Naive thymus-derived CD4-positive, alpha-beta T cell (primary cell): ENCODE measurements around the gene PLPP4. TPM values are rescaled to one million over a fixed set of nuclear protein-coding genes. Genes with fewer than 3 reads are reported as not detected.

Experiments
- ATAC-seq: fragments of 150-1000 bp; cut with Tn5 transposase; 2 replicates; pipeline ENCODE4 v1.10.0; 2021; ENCODE audit warnings: mild to moderate bottlenecking, moderate library complexity
- CTCF ChIA-PET: fragments of 350-600 bp; sonication (Branson Sonifier 250); formaldehyde crosslinking; loops from one replicate; lab custom pipeline; 2021; ENCODE audit warnings: antibody characterized with exemption; lab: Charles Lee
- POLR2A ChIA-PET: fragments of 350-600 bp; sonication (Branson Sonifier 250); formaldehyde crosslinking; loops from one replicate; lab custom pipeline; 2021; ENCODE audit warnings: antibody characterized with exemption, inconsistent platforms; lab: Charles Lee
- DNase-seq, 9 donors: peaks; one replicate each; pipeline versions ENCODE4 v3.0.0 to v3.0.0-alpha.2; 2020 to 2022; ENCODE audit warnings: mixed read lengths in 1 of 9
- H3K27ac ChIP-seq: one replicate; pipeline ENCODE4 v1.7.0; 2013; ENCODE audit warnings: mild to moderate bottlenecking, low read depth, low read length, moderate library complexity
- H3K27me3 ChIP-seq, 2 donors: one replicate each; pipeline ENCODE4 v1.7.0; 2013; ENCODE audit warnings: low read length in 2 of 2, mild to moderate bottlenecking in 2 of 2, moderate library complexity in 2 of 2; ENCODE audit not compliant: control insufficient read depth in 2 of 2, insufficient read depth in 2 of 2
- H3K36me3 ChIP-seq, 3 experiments: 1 replicate in 2 of 3; 2 replicates in 1 of 3; pipeline ENCODE4 v1.7.0; 2013; ENCODE audit warnings: low read length in 3 of 3, mild to moderate bottlenecking in 3 of 3, moderate library complexity in 1 of 3; ENCODE audit not compliant: insufficient read depth in 3 of 3, control insufficient read depth in 2 of 3
- H3K4me1 ChIP-seq, 2 donors: one replicate each; pipeline ENCODE4 v1.7.0; 2013; ENCODE audit warnings: low read length in 2 of 2, mild to moderate bottlenecking in 2 of 2, moderate library complexity in 1 of 2; ENCODE audit not compliant: control insufficient read depth in 2 of 2, insufficient read depth in 2 of 2
- H3K4me3 ChIP-seq: 2 replicates; pipeline ENCODE4 v1.7.0; 2013; ENCODE audit warnings: mild to moderate bottlenecking, low read length
- H3K9me3 ChIP-seq, 3 experiments: 1 replicate in 2 of 3; 2 replicates in 1 of 3; pipeline ENCODE4 v1.7.0; 2013; ENCODE audit warnings: low read length in 3 of 3; ENCODE audit not compliant: control insufficient read depth in 2 of 3
- H3K27ac Mint-ChIP-seq, 9 donors: one replicate each; pipeline ENCODE4 v1.8.0; 2020 to 2022; ENCODE audit warnings: mixed read lengths in 9 of 9, mild to moderate bottlenecking in 8 of 9, moderate library complexity in 5 of 9, inconsistent platforms in 2 of 9
- H3K27me3 Mint-ChIP-seq, 5 donors: one replicate each; pipeline ENCODE4 v1.8.0; 2021 to 2022; ENCODE audit warnings: mixed read lengths in 5 of 5, mild to moderate bottlenecking in 1 of 5
- H3K36me3 Mint-ChIP-seq, 5 donors: one replicate each; pipeline ENCODE4 v1.8.0; 2020 to 2022; ENCODE audit warnings: mixed read lengths in 5 of 5, mild to moderate bottlenecking in 3 of 5, inconsistent platforms in 1 of 5
- H3K4me1 Mint-ChIP-seq, 7 donors: one replicate each; pipeline ENCODE4 v1.8.0; 2020 to 2022; ENCODE audit warnings: mixed read lengths in 7 of 7, mild to moderate bottlenecking in 3 of 7, inconsistent platforms in 1 of 7
- H3K4me3 Mint-ChIP-seq, 10 donors: one replicate each; pipeline ENCODE4 v1.8.0; 2020 to 2022; ENCODE audit warnings: mild to moderate bottlenecking in 10 of 10, mixed read lengths in 10 of 10, moderate library complexity in 6 of 10, inconsistent platforms in 2 of 10
- H3K9me3 Mint-ChIP-seq, 11 donors: one replicate each; pipeline ENCODE4 v1.8.0; 2020 to 2022; ENCODE audit warnings: mixed read lengths in 11 of 11, mild to moderate bottlenecking in 4 of 11, inconsistent platforms in 1 of 11, moderate library complexity in 1 of 11
- intact Hi-C, 2 donors: fragments of 100-400 bp; cut with micrococcal nuclease; formaldehyde crosslinking; loops; one replicate each; pipeline ENCODE4 v1.15.1; 2023
- polyA plus RNA-seq, 2 donors: library from polyadenylated mRNA; unstranded; fragments of 300-500 nt; fragmentation: Illumina TruSeq; gene quantifications; one replicate each; pipeline ENCODE4 v1.2.3, GENCODE V29; 2021
- total RNA-seq, 6 experiments: library from RNA in 5 of 6; stranded (reverse) in 5 of 6; gene quantifications; 1 replicate in 5 of 6; 2 replicates in 1 of 6; pipeline ENCODE4 v1.2.3 and lab custom pipeline; 2021 to 2026

PLPP4 gene
- total and polyA plus RNA-seq, 7 experiments from 2014 or later: not detected

GRCh38 chr10:120511165-120511564, 54.1 kb downstream of the PLPP4 start:
- peaks cover 0 to 16% (median 4%) of the 10 kb centered on the region in 11 donors for H3K9me3 Mint-ChIP-seq
- no peak overlapping the region for H3K27ac Mint-ChIP-seq
- H3K36me3 Mint-ChIP-seq: no peaks in the 10 kb centered on the region
- Histone ChIP-seq H3K27me3 (no peaks in the 10 kb centered on the region), H3K4me1 (no peaks in the 10 kb centered on the region), H3K4me3 (no peak overlapping the region), H3K27ac (no peak overlapping the region), H3K36me3 (no peaks in the 10 kb centered on the region), H3K9me3 (no peaks in the 10 kb centered on the region)
- ChIA-PET POLR2A (no interaction called here), CTCF (no interaction called here)
- no peak for ATAC-seq
- no peaks in the 10 kb centered on the region for H3K4me1 Mint-ChIP-seq
- DNase-seq: no peak
- intact Hi-C loops: no loop called here
- peaks cover 0 to 7% (median 0%) of the 10 kb centered on the region in 5 donors for H3K27me3 Mint-ChIP-seq
- H3K4me3 Mint-ChIP-seq: no peak overlapping the region

- Mint-ChIP-seq H3K9me3 (peaks cover 0 to 16% (median 0%) of the 10 kb centered on the region in 11 donors), H3K4me1 (no peaks in the 10 kb centered on the region), H3K27me3 (peaks cover 0 to 7% (median 0%) of the 10 kb centered on the region in 5 donors), H3K4me3 (no peak overlapping the region), H3K36me3 (no peaks in the 10 kb centered on the region), H3K27ac (no peak overlapping the region)
- POLR2A ChIA-PET: no interaction called here
- no peak overlapping the region for H3K4me3 ChIP-seq
- no peaks in the 10 kb centered on the region for H3K27me3 ChIP-seq
- intact Hi-C loops: no loop called here
- no peak overlapping the region for H3K27ac ChIP-seq
- H3K36me3 ChIP-seq: no peaks in the 10 kb centered on the region
- ATAC-seq: no peak
- H3K9me3 ChIP-seq: no peaks in the 10 kb centered on the region
- no peaks in the 10 kb centered on the region for H3K4me1 ChIP-seq
- CTCF ChIA-PET: no interaction called here
- DNase-seq: no peak
These were observed 56.3 kb downstream of the PLPP4 start for GRCh38 chr10:120513307-120513796.

DNA sequence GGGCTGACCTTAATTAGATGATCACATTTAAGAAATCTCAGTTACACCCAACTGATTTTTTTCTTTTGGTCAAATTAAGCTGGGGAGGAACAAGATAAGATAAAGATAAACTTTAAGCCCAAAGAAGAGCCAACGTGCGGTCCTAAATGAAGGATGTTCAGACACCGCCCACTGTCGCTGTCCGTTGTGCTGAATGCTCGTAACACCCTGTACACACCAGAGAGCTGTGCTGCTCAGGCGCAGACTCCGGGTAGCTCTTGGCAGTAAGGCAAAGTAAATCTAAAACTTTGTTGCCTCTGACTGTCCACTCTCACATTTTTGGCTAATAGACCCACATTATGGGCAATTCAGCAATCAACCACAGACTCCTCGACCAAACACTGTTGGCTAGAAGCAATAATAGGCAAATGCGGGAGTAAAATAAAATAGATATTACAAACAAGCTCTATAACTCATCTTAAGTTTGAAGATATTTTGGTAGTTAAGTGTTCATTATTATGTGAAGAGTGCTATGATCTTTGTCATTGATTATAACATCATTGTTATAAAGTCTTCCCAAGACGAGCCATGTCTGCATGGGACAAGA, 57.1 kb downstream of the PLPP4 start:
- CTCF ChIA-PET: no interaction called here
- H3K27me3 ChIP-seq: no peaks in the 10 kb centered on the region
- no peaks in the 10 kb centered on the region for H3K36me3 ChIP-seq
- no peak overlapping the region for H3K27ac ChIP-seq
- POLR2A ChIA-PET: no interaction called here
- DNase-seq (no peak), ATAC-seq (no peak)
- no peak overlapping the region for H3K27ac Mint-ChIP-seq
- H3K9me3 Mint-ChIP-seq: peaks cover 0 to 16% (median 0%) of the 10 kb centered on the region in 11 donors
- no peak overlapping the region for H3K4me3 Mint-ChIP-seq
- H3K4me1 Mint-ChIP-seq: no peaks in the 10 kb centered on the region
- no peaks in the 10 kb centered on the region for H3K9me3 ChIP-seq
- intact Hi-C loops: no loop called here
- no peaks in the 10 kb centered on the region for H3K36me3 Mint-ChIP-seq
- H3K4me3 ChIP-seq: no peak overlapping the region
- peaks cover 0 to 7% (median 0%) of the 10 kb centered on the region in 5 donors for H3K27me3 Mint-ChIP-seq
- no peaks in the 10 kb centered on the region for H3K4me1 ChIP-seq

DNA sequence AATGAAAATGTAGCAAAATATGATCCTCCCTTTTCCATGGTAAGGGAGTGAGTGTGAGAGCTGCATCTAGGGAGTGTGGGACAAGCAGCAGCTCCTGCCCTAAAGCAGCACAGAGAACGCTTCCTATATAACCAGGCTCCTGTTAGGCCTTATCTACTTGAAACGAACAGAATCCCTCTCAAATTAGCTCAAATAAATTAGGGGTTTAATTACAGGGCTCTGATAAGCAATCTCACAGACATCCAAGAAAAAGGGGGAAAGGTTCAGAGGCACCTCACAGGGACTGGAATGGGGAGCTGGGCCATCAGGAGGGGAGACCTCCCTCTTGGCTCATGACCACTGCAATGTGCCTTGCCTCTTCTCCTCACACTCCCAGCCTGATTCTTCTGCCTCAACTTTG, 57.9 kb downstream of the PLPP4 start:
- H3K36me3 ChIP-seq: no peaks in the 10 kb centered on the region
- Mint-ChIP-seq H3K4me3 (no peak overlapping the region), H3K36me3 (no peaks in the 10 kb centered on the region), H3K27ac (no peak overlapping the region), H3K9me3 (peaks cover 0 to 16% (median 0%) of the 10 kb centered on the region in 11 donors), H3K4me1 (no peaks in the 10 kb centered on the region), H3K27me3 (peaks cover 0 to 7% (median under 1%) of the 10 kb centered on the region in 5 donors)
- no peaks in the 10 kb centered on the region for H3K27me3 ChIP-seq
- no peak for DNase-seq
- no peaks in the 10 kb centered on the region for H3K4me1 ChIP-seq
- intact Hi-C loops: no loop called here
- ATAC-seq: no peak
- POLR2A ChIA-PET: no interaction called here
- H3K27ac ChIP-seq: no peak overlapping the region
- no peaks in the 10 kb centered on the region for H3K9me3 ChIP-seq
- no peak overlapping the region for H3K4me3 ChIP-seq
- CTCF ChIA-PET: no interaction called here

- Histone ChIP-seq H3K27ac (no peak overlapping the region), H3K4me3 (no peak overlapping the region), H3K36me3 (no peaks in the 10 kb centered on the region), H3K27me3 (no peaks in the 10 kb centered on the region), H3K4me1 (no peaks in the 10 kb centered on the region), H3K9me3 (no peaks in the 10 kb centered on the region)
- POLR2A ChIA-PET: no interaction called here
- Mint-ChIP-seq H3K27ac (no peak overlapping the region), H3K4me3 (no peak overlapping the region), H3K36me3 (no peaks in the 10 kb centered on the region), H3K27me3 (peaks cover 0 to 7% (median under 1%) of the 10 kb centered on the region in 5 donors), H3K4me1 (no peaks in the 10 kb centered on the region), H3K9me3 (peaks cover 0 to 16% (median 0%) of the 10 kb centered on the region in 11 donors)
- DNase-seq (no peak), ATAC-seq (no peak)
- intact Hi-C loops: no loop called here
- CTCF ChIA-PET: no interaction called here
These were observed 58.7 kb downstream of the PLPP4 start for GRCh38 chr10:120515741-120516140.

- no peak for ATAC-seq
- Histone ChIP-seq H3K36me3 (no peaks in the 10 kb centered on the region), H3K4me1 (no peaks in the 10 kb centered on the region), H3K27me3 (no peaks in the 10 kb centered on the region), H3K4me3 (no peak overlapping the region), H3K27ac (no peak overlapping the region), H3K9me3 (no peaks in the 10 kb centered on the region)
- CTCF ChIA-PET: no interaction called here
- POLR2A ChIA-PET: no interaction called here
- H3K27me3 Mint-ChIP-seq: peaks cover 0 to 7% (median 0%) of the 10 kb centered on the region in 5 donors
- H3K4me3 Mint-ChIP-seq: no peak overlapping the region
- H3K4me1 Mint-ChIP-seq: no peaks in the 10 kb centered on the region
- intact Hi-C loops: no loop called here
- H3K27ac Mint-ChIP-seq: no peak overlapping the region
- no peaks in the 10 kb centered on the region for H3K36me3 Mint-ChIP-seq
- DNase-seq: no peak
- H3K9me3 Mint-ChIP-seq: peaks cover 0 to 16% (median 0%) of the 10 kb centered on the region in 11 donors
These were observed 59.4 kb downstream of the PLPP4 start for GRCh38 chr10:120516426-120516825.

DNA sequence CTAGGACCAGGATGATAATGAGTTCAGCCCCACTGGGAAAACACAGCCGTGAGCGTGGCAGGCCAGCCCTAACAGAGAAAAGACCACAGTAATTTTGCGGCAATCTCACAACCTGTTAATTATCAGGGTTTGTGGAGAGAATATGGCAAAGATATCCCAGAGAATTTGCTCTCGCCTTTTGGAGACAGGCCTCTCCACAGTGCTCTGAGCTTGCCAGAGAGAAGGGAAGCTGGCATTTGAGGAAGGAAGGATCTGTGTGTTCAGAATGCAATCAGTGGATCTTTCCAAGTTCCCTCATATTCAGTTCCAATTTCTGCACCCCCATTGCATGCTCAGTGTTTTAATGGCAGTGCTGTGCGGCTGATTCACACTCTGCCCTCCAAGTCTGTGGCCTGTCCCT, 60.2 kb downstream of the PLPP4 start:
- intact Hi-C loops: no loop called here
- POLR2A ChIA-PET: no interaction called here

More for the DNA sequence above, 60.2 kb downstream of the PLPP4 start:
- no peak for DNase-seq
- CTCF ChIA-PET: no interaction called here
- Histone ChIP-seq H3K27ac (no peak overlapping the region), H3K4me1 (no peaks in the 10 kb centered on the region), H3K9me3 (no peaks in the 10 kb centered on the region), H3K36me3 (no peaks in the 10 kb centered on the region), H3K4me3 (no peak overlapping the region), H3K27me3 (no peaks in the 10 kb centered on the region)
- no peak for ATAC-seq
- Mint-ChIP-seq H3K4me3 (no peak overlapping the region), H3K27me3 (peaks cover 0 to 7% (median 0%) of the 10 kb centered on the region in 5 donors), H3K4me1 (no peaks in the 10 kb centered on the region), H3K9me3 (peaks cover 0 to 16% (median 1%) of the 10 kb centered on the region in 11 donors), H3K36me3 (no peaks in the 10 kb centered on the region), H3K27ac (no peak overlapping the region)
